GM12891 (cell line): ENCODE measurements around the gene BCL11B.
"Not testable (repeated sequence)": the region's sequence is repeated elsewhere in the genome, so short reads cannot be mapped to it uniquely, and the experiment has no call there.

ENCODE experiments used
- DNase-seq: peaks from one replicate; pipeline ENCODE4 v3.0.0; 2011; ENCODE audit warnings: low spot score; ENCODE audit not compliant: insufficient read length
- FAIRE-seq: peaks from 2 replicates; lab custom pipeline; 2011; peaks lifted over from hg19 to GRCh38; lab: Jason Lieb, UNC
- PAX5 ChIP-seq: IDR thresholded peaks from 2 replicates; pipeline ENCODE4 v1.6.1; 2011; ENCODE audit warnings: low read length, moderate library complexity, mild to moderate bottlenecking; ENCODE audit not compliant: insufficient read depth, severe bottlenecking
- POLR2A ChIP-seq: IDR thresholded peaks from 2 replicates; pipeline ENCODE4 v1.6.1; 2011; ENCODE audit warnings: low read depth, low read length, control low read depth
- POLR2AphosphoS5 ChIP-seq: IDR thresholded peaks from 2 replicates; pipeline ENCODE4 v1.6.1; 2011; ENCODE audit warnings: low read depth, low read length, control low read depth
- POU2F2 ChIP-seq: IDR thresholded peaks from 2 replicates; pipeline ENCODE4 v1.6.1; 2011; ENCODE audit warnings: low read depth, mild to moderate bottlenecking, control low read depth, low read length, moderate library complexity
- SPI1 ChIP-seq: IDR thresholded peaks from 2 replicates; pipeline ENCODE4 v1.6.1; 2011; ENCODE audit warnings: low read depth, low read length, control low read depth
- TAF1 ChIP-seq: IDR thresholded peaks from 2 replicates; pipeline ENCODE4 v1.6.1; 2011; ENCODE audit warnings: low read depth, low read length, control low read depth

Gene BCL11B

DNA sequence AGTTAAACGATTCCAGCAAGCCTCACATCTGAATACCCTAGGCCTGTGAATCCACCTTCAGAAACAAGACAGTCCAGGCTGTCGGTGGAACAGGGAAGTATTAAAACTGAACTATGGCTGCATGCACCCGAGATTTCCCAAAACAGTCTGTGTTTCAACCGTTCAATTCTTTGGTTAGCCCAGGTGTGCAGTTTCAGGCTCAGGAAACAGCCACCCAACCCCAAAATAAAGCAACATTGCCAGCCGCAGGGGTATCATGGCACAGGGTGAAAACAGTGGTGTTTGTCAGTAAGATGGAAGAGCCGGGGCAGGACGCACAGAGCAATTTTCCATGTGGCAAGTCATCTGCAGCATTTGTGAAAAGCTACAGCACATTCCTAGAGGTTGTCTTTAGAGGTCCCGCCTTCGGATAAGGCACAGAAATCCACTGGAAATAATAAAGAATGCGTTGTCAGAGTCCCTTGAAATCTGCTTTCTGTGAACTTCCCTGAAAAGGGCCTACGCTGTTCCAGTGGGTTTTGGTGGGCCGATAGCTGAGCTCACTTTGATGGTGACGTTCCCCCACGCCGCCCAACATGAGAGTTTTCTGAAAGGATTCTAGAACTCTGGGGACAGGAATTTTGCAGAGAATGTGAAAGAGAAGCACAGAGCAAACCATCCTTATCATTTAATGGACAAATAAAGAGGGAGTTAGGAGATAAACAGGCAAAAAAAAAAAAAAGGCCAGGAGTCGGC lies 84.9 kb downstream of the BCL11B start:
- no peak for FAIRE-seq

DNA sequence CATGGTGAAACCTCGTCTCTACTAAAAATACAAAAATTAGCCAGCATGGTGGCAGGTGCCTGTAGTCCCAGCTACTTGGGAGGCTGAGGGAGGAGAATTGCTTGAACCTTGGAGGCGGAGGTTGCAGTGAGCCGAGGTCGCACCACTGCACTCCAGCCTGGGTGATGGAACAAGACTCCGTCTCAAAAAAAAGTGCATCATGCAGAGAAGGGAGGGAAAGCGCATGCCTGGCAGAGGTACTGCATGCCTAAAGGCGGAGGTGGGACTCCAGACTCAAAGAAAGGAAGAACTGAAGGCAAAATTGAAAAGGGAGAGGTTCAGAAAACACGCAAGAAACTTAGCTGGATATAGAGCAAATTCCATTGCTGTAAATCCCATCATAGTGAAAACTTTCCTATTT lies 85.7 kb downstream of the BCL11B start:
- not testable (repeated sequence) for FAIRE-seq, DNase-seq

More for the DNA sequence above, 84.9 kb downstream of the BCL11B start:
- DNase-seq, result no peak
- no peak for TF ChIP-seq TAF1
- TF ChIP-seq POU2F2, result no peak
- no peak for TF ChIP-seq SPI1
- no peak for TF ChIP-seq PAX5
- no peak for TF ChIP-seq POLR2A
- TF ChIP-seq POLR2AphosphoS5, result no peak

DNA sequence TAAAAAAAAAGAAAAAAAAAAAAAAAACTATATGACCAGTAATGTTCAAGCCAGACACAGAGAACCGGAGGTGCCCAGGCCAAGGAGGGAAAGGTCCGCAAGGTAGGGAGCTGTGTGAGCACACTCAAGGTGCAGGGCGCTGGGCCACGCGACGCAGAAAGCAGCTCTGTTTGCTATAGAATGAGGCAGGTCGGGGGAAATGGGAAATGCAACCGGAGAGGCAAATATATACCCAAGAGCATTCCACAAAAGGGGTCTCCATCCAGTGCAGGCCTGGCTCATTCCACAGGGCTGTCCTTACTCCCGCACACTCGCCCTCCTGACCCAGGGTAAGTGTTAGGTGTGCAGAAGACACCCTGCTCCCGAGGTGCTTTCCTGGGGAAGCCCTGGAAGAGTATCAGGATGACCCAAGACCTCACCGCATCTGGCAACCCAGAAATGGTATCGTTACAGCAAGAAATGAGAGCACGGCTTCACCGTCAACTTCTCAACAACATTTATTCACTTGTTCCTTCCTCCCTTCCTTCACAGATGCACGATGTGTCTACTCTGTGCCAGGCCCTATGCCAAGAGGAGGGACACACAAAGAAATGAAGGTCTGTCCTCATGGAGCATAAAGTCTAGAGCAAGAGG lies 86.4 kb downstream of the BCL11B start:
- DNase-seq (no peak), FAIRE-seq (no peak)
- TF ChIP-seq POU2F2 (no peak), POLR2AphosphoS5 (no peak), TAF1 (no peak), SPI1 (no peak)

DNA sequence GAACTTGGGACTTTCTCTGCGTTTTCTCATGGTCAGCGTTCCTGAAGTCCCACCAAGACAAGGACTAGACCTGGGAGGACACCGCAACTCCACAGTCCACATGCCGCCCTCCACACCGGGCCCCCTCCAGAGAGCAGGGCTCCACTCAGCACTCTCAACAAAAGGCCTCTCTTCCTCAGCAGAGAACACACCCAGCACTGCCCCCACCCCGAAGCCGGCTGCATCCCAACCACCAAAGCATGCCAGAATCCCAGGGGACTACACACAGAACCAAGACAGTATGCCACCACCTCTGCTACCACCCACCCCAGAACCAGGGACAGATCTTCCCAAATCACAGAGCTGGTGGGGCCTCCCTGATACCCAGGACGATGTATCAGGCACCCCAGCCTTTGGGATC lies 88.3 kb downstream of the BCL11B start:
- no peak for TF ChIP-seq POU2F2
- TF ChIP-seq POLR2A, result no peak
- TF ChIP-seq TAF1, result no peak
- no peak for TF ChIP-seq PAX5
- TF ChIP-seq SPI1, result no peak
- FAIRE-seq (no peak), DNase-seq (no peak)

DNA sequence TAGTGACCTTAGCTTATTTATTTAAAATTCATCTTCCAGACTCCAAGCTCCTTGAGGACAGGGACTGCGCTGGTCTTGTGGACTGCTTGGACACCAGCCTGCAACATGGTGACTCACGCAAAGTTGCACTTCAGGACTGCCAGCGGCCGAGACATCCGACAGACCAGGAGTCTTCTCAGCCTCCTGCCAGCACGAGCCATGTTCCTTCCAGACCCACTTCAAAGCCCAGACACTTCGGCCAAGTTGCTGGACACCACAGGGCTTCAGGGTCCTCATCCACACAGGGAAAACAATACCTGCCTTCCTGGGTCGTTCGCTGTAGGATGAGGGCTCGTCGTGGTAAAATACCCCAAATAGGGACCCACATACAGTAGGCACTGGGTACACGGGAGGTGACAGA lies 88.7 kb downstream of the BCL11B start:
- no peak for DNase-seq
- TF ChIP-seq TAF1 (no peak), POLR2A (no peak), POU2F2 (no peak), SPI1 (no peak)
- FAIRE-seq, result no peak

DNA sequence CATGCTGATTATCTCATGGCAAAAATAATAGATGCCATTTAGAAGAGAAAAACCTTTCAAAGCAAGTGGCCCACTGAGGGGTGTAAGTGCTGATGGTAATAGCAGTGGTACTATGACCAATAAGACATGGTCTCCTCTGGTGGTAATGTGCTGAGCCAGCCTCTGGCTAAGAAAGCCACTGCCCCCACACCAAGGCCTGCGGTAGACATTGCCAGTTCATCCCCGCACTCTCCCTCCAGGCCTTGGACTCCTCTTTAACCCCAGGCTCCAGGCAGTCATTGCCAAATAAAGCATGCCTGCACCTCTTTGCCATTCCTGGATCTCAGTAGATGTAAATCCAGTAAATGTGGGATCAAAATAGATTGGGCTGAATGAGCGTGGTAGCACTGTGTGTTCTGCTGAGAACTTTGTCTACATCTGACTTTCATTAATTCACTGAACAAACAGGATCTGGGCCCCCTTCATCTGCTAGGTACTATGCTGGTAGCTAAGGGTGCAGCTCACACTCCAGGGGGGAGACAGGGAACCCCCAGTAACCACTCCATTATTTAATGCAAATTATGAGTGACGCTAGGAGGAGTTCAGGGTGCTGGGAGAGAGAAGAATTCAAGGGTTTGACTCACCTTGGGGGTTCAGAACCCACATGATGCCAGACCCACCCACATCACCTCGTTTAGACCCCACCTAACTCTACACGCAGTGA lies 89.3 kb downstream of the BCL11B start:
- FAIRE-seq (no peak), DNase-seq (no peak)
- TF ChIP-seq POLR2AphosphoS5 (no peak), POLR2A (no peak), SPI1 (no peak), POU2F2 (no peak), PAX5 (no peak), TAF1 (no peak)

DNA sequence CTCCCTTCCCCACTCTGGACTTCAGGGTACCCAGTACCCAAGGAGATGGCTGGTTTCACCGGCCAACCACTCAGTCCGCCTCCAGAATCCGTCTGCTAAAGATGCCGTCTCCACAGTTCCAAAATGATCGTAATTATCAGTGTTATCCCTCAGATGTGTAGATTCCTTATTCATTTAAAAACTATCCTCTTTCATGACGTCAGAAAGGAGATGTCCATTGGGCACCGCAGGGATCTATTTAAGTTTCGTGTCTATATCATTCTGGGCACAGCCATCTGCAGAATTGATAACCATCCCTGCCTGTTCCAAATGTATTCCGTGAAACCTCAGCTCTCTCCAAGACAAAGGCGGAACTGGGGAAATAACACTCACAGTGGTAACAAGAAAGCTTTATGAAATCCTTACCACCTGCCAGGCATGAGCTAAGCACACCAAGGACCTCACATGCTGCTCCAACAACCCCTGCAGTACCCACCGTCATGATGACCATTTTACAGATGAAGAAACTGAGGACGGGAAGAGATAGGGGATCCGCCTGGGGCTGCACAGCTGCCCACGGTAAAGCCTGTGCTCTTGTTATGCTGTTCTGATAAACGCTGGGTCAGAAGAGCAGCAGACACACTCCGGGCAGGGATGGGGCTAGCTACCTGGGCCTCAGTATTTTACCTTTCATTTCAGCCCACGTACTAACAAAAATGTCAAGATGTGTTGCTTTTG lies 90.0 kb downstream of the BCL11B start:
- FAIRE-seq, result no peak

DNA sequence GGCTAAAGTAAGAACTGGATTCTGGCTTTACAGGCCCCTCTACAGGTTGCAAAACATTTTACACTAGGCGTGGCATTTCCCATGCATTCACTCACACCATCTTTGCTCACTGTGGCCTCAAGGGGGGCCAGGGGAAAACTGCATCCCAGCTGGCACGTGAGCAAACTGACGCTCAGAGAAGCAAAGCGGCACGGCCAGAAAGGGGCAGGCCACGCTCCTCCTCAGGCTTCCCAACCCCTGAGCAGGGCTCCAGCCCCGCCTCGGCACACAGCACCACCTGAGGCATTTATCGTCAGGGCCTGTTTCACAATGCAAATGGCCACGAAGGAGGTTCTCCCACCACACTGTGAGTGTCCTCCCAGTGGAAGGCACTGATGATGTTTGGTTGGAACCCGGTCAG lies 90.8 kb downstream of the BCL11B start:
- DNase-seq, result no peak
- FAIRE-seq, result no peak
- TF ChIP-seq POLR2A (no peak), POU2F2 (no peak), POLR2AphosphoS5 (no peak), TAF1 (no peak), SPI1 (no peak), PAX5 (no peak)

More for the DNA sequence above, 90.0 kb downstream of the BCL11B start:
- DNase-seq, result no peak
- TF ChIP-seq POLR2AphosphoS5 (no peak), POU2F2 (no peak), TAF1 (no peak), POLR2A (no peak), SPI1 (no peak), PAX5 (no peak)

DNA sequence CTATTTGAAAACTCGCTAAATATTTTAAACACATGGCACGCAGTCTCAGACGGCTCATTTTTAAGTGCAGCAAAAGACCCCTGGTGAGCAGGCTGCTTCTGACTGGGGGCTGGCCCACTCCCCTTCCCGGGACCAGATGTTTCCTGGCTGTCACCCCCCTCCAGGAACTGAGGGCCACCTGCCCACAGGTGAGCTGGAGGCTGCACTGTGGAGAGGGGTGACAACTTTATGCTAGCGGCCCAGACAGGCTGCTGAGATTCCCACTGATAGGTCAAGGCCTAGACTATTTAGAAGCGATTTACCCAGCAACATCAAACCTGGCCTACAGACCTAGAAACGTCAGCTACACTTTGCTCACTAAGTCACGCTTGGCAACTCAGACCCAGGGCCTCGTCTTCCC lies 92.1 kb downstream of the BCL11B start:
- no peak for FAIRE-seq
- TF ChIP-seq SPI1, result no peak
- TF ChIP-seq POLR2AphosphoS5, result no peak
- no peak for TF ChIP-seq TAF1
- no peak for TF ChIP-seq POLR2A
- TF ChIP-seq POU2F2, result no peak
- no peak for TF ChIP-seq PAX5
- no peak for DNase-seq
